Measurements from ENCODE around the gene TAB2. TPM values are rescaled to one million over a fixed set of nuclear protein-coding genes. Genes with fewer than 3 reads are reported as not detected.
A peak's percentile ranks its signal among the peaks of the same experiment; 100 is the strongest.

Gene TAB2
- total and polyA plus RNA-seq, 9 of the 15 experiments (the other 6 are each of a cell fraction or from before 2014, with no cell fraction given) = 9.1 to 38.3 (median 18.6) TPM

DNA sequence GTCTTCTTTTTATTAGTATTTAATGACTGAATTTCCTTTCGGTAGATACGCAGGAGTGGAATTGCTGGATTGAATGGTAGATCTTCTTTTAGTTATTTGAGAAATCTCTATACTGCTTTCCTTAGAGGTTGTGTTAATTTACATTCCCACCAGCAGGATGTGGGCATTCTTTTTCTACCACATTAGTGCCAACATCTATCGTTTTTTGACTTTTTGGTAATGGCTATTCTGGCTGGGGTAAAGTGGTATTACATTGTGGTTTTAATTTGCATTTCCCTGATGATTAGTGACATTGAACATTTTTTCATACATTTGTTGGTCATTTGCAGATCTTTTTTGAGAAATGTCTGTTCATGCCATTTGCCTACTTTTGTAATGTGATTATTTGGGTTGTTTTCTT is 119.7 kb downstream of the TAB2 start:
- Histone ChIP-seq H3K9me1 (ENCODE audit: control insufficient read depth, insufficient read depth, low read length) (no peaks in the 10 kb centered on the region), H3K9me3 (replicated peaks; ENCODE audit: control insufficient read depth, insufficient read depth, low read depth, low read length) (no peaks in the 10 kb centered on the region), H3K79me2 (ENCODE audit: control insufficient read depth, insufficient read depth, low read length) (no peaks in the 10 kb centered on the region), H3K4me2 (ENCODE audit: insufficient read depth, low read length) (no peak overlapping the region), H4K20me1 (replicated peaks; ENCODE audit: control insufficient read depth, insufficient read depth, low read length) (0 out of 2 replicates have a peak, but pooled peaks cover 2% of the 10 kb centered on the region), H3K9ac (ENCODE audit: insufficient read depth in 1 of 2, low read depth in 2 of 2, low read length in 2 of 2) (no peak overlapping the region), H3K4me3 (no peak overlapping the region), H3K27me3 (ENCODE audit: control insufficient read depth in 2 of 2, insufficient read depth in 2 of 2, low read length in 2 of 2) (peaks cover 24 to 44% of the 10 kb centered on the region in 2 experiments), H3K27ac (ENCODE audit: extremely low read depth, low read depth, low read length) (no peak overlapping the region), H3K4me1 (replicated peaks in 1 of 2; ENCODE audit: control insufficient read depth in 2 of 2, insufficient read depth in 2 of 2, low read length in 2 of 2) (no peaks in the 10 kb centered on the region), H3K36me3 (ENCODE audit: control insufficient read depth, insufficient read depth, low read length) (no peaks in the 10 kb centered on the region), H2AFZ (ENCODE audit: low read depth, low read length) (no peak overlapping the region)
- WGBS (ENCODE audit: insufficient coverage, low coverage, missing lambda C conversion rate) = 33% methylated on average over 3 of the region's 3 CpGs
- intact Hi-C loops (cut with micrococcal nuclease) = loop anchor here (10.0 kb wide), 1 partner anchor 242 kb away; no protein-coding TSS in a partner anchor
- BruUV-seq (replicated peaks) = no TSS peak
- FAIRE-seq (peak; percentile 44), ATAC-seq (no peak), DNase-seq (ENCODE audit: extremely low read depth in 1 of 4, low spot score in 3 of 4) (no peak)
- TF ChIP-seq TSC22D4 (tag; IDR thresholded peaks at IDR 0.05) (no peak), ETV6 (IDR thresholded peaks at IDR 0.05; ENCODE audit: borderline replicate concordance in 1 of 2, low read depth in 2 of 2, low read length in 1 of 2) (no peak), ETV6 (CRISPR knock-in tag; IDR thresholded peaks at IDR 0.05; ENCODE audit: borderline replicate concordance) (no peak), ZBTB11 (CRISPR knock-in tag; IDR thresholded peaks at IDR 0.05) (no peak), DMBX1 (CRISPR knock-in tag; IDR thresholded peaks at IDR 0.05; ENCODE audit: borderline replicate concordance) (no peak), CBFA2T3 (IDR thresholded peaks at IDR 0.05) (no peak), NFIC (IDR thresholded peaks at IDR 0.05) (no peak)
- TF ChIP-seq, protein P1, sequence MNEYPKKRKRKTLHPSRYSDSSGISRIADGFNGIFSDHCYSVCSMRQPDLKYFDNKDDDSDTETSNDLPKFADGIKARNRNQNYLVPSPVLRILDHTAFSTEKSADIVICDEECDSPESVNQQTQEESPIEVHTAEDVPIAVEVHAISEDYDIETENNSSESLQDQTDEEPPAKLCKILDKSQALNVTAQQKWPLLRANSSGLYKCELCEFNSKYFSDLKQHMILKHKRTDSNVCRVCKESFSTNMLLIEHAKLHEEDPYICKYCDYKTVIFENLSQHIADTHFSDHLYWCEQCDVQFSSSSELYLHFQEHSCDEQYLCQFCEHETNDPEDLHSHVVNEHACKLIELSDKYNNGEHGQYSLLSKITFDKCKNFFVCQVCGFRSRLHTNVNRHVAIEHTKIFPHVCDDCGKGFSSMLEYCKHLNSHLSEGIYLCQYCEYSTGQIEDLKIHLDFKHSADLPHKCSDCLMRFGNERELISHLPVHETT (CRISPR knock-in tag; conservative IDR thresholded peaks at IDR 0.05 in 1 of 2, IDR thresholded peaks at IDR 0.05 in 1 of 2) = no peak
- in situ Hi-C loops (cut with MboI) = loop anchor here (25.0 kb wide), 1 partner anchor 875 kb away; no protein-coding TSS in a partner anchor
- ChIA-PET POLR2A (no interaction called here), CTCF (ENCODE audit: low intra/inter-chr PET ratio) (no interaction called here)
